Activated CD4-positive, alpha-beta T cell treated with anti-CD3 and anti-CD28 coated beads, Interleukin-2, amount 10 ng/mL, durations not matched to agents 24 days and 14 days (primary cell): ENCODE measurements around the gene ATP5PD. TPM values are rescaled to one million over a fixed set of nuclear protein-coding genes. Genes with fewer than 3 reads are reported as not detected.
"Not testable (repeated sequence)": the region's sequence is repeated elsewhere in the genome, so short reads cannot be mapped to it uniquely, and the experiment has no call there.

Source experiments
- DNase-seq: peaks from one replicate; pipeline ENCODE4 v3.0.0; 2022
- H3K27ac Mint-ChIP-seq: one replicate; pipeline ENCODE4 v1.8.0; 2022; ENCODE audit warnings: mild to moderate bottlenecking, mixed read lengths
- H3K27me3 Mint-ChIP-seq: one replicate; pipeline ENCODE4 v1.8.0; 2022; ENCODE audit warnings: mixed read lengths
- H3K36me3 Mint-ChIP-seq: one replicate; pipeline ENCODE4 v1.8.0; 2022; ENCODE audit warnings: low read depth, mild to moderate bottlenecking, mixed read lengths
- H3K4me1 Mint-ChIP-seq: one replicate; pipeline ENCODE4 v1.8.0; 2021; ENCODE audit warnings: mixed read lengths
- H3K4me3 Mint-ChIP-seq: one replicate; pipeline ENCODE4 v1.8.0; 2022; ENCODE audit warnings: mild to moderate bottlenecking, moderate library complexity, mixed read lengths
- H3K9me3 Mint-ChIP-seq: one replicate; pipeline ENCODE4 v1.8.0; 2021; ENCODE audit warnings: mixed read lengths
- intact Hi-C: fragments of 100-400 bp; cut with micrococcal nuclease; formaldehyde crosslinking; loops from one replicate; pipeline ENCODE4 v1.15.1; 2023
- total RNA-seq: library from RNA; stranded (reverse); gene quantifications from 2 replicates; pipeline ENCODE4 v1.2.3, GENCODE V29; 2022

The ATP5PD gene
- total RNA-seq, 1 donor from 2014 or later, result 161 TPM

GRCh38 chr17:75084039-75084660 is 37.4 kb upstream of the ATP5PD start:
- no peak overlapping the region for H3K4me3 Mint-ChIP-seq
- no peaks in the 10 kb centered on the region for H3K36me3 Mint-ChIP-seq
- no peaks in the 10 kb centered on the region for H3K27me3 Mint-ChIP-seq
- no peak for DNase-seq
- peaks cover 28% of the 10 kb centered on the region for H3K4me1 Mint-ChIP-seq
- H3K9me3 Mint-ChIP-seq, result no peaks in the 10 kb centered on the region
- no peak overlapping the region for H3K27ac Mint-ChIP-seq
- intact Hi-C loops, result no loop called here

GRCh38 chr17:75082683-75083082 is 35.9 kb upstream of the ATP5PD start:
- Mint-ChIP-seq H3K36me3 (no peaks in the 10 kb centered on the region), H3K27ac (no peak overlapping the region), H3K4me1 (peaks cover 28% of the 10 kb centered on the region), H3K27me3 (no peaks in the 10 kb centered on the region), H3K4me3 (no peak overlapping the region), H3K9me3 (no peaks in the 10 kb centered on the region)
- DNase-seq, result no peak
- intact Hi-C loops, result no loop called here

- intact Hi-C loops, result no loop called here
Measured at GRCh38 chr17:75081611-75082540, 35.1 kb upstream of the ATP5PD start.

GRCh38 chr17:75079023-75079373 is 32.2 kb upstream of the ATP5PD start:
- no peak for DNase-seq
- Mint-ChIP-seq H3K27ac (no peak overlapping the region), H3K4me3 (no peak overlapping the region), H3K27me3 (no peaks in the 10 kb centered on the region), H3K9me3 (no peaks in the 10 kb centered on the region), H3K4me1 (peaks cover 19% of the 10 kb centered on the region), H3K36me3 (no peaks in the 10 kb centered on the region)
- intact Hi-C loops, result no loop called here

More at GRCh38 chr17:75081611-75082540, 35.1 kb upstream of the ATP5PD start:
- no peak overlapping the region for H3K4me3 Mint-ChIP-seq
- peaks cover 28% of the 10 kb centered on the region for H3K4me1 Mint-ChIP-seq
- DNase-seq, result no peak
- no peaks in the 10 kb centered on the region for H3K9me3 Mint-ChIP-seq
- no peaks in the 10 kb centered on the region for H3K27me3 Mint-ChIP-seq
- H3K27ac Mint-ChIP-seq, result no peak overlapping the region
- no peaks in the 10 kb centered on the region for H3K36me3 Mint-ChIP-seq

- Mint-ChIP-seq H3K4me1 (peaks cover 17% of the 10 kb centered on the region), H3K9me3 (no peaks in the 10 kb centered on the region), H3K27me3 (no peaks in the 10 kb centered on the region), H3K27ac (no peak overlapping the region), H3K36me3 (no peaks in the 10 kb centered on the region), H3K4me3 (no peak overlapping the region)
- intact Hi-C loops, result no loop called here
- DNase-seq, result no peak
Measured at GRCh38 chr17:75078284-75079022, 31.7 kb upstream of the ATP5PD start.

GRCh38 chr17:75077496-75078283 is 30.9 kb upstream of the ATP5PD start:
- Mint-ChIP-seq H3K36me3 (no peaks in the 10 kb centered on the region), H3K27ac (peak overlapping the region; percentile 65), H3K4me3 (peak overlapping the region; percentile 74), H3K4me1 (peaks cover 16% of the 10 kb centered on the region), H3K9me3 (no peaks in the 10 kb centered on the region), H3K27me3 (no peaks in the 10 kb centered on the region)
- DNase-seq, result peak; percentile 84
- intact Hi-C loops, result no loop called here

GRCh38 chr17:75077072-75077495 is 30.3 kb upstream of the ATP5PD start:
- Mint-ChIP-seq H3K4me3 (peak overlapping the region; percentile 74), H3K9me3 (no peaks in the 10 kb centered on the region), H3K36me3 (no peaks in the 10 kb centered on the region), H3K27ac (no peak overlapping the region), H3K27me3 (no peaks in the 10 kb centered on the region), H3K4me1 (peaks cover 14% of the 10 kb centered on the region)
- intact Hi-C loops, result no loop called here
- DNase-seq, result no peak

- no peak for DNase-seq
- Mint-ChIP-seq H3K9me3 (no peaks in the 10 kb centered on the region), H3K4me1 (peaks cover 14% of the 10 kb centered on the region), H3K27ac (no peak overlapping the region), H3K4me3 (no peak overlapping the region), H3K27me3 (no peaks in the 10 kb centered on the region), H3K36me3 (no peaks in the 10 kb centered on the region)
- intact Hi-C loops, result no loop called here
Measured at GRCh38 chr17:75075597-75076336, 29.0 kb upstream of the ATP5PD start.

- H3K4me3 Mint-ChIP-seq, result no peak overlapping the region
- DNase-seq, result no peak
- intact Hi-C loops, result no loop called here
- peaks cover 14% of the 10 kb centered on the region for H3K4me1 Mint-ChIP-seq
- no peak overlapping the region for H3K27ac Mint-ChIP-seq
- no peaks in the 10 kb centered on the region for H3K9me3 Mint-ChIP-seq
- H3K36me3 Mint-ChIP-seq, result no peaks in the 10 kb centered on the region
- no peaks in the 10 kb centered on the region for H3K27me3 Mint-ChIP-seq
Measured at GRCh38 chr17:75074532-75074931, 27.8 kb upstream of the ATP5PD start.

- Mint-ChIP-seq H3K9me3 (no peaks in the 10 kb centered on the region), H3K36me3 (no peaks in the 10 kb centered on the region), H3K4me1 (peaks cover 12% of the 10 kb centered on the region), H3K27me3 (no peaks in the 10 kb centered on the region), H3K4me3 (no peak overlapping the region), H3K27ac (no peak overlapping the region)
- no peak for DNase-seq
- intact Hi-C loops, result no loop called here
Measured at GRCh38 chr17:75073618-75074047, 26.9 kb upstream of the ATP5PD start.

GRCh38 chr17:75072909-75073308 is 26.1 kb upstream of the ATP5PD start:
- H3K36me3 Mint-ChIP-seq, H3K9me3 Mint-ChIP-seq, intact Hi-C loops, H3K27ac Mint-ChIP-seq, H3K27me3 Mint-ChIP-seq, DNase-seq, H3K4me3 Mint-ChIP-seq: not testable (repeated sequence)
- H3K4me1 Mint-ChIP-seq, result peaks cover 13% of the 10 kb centered on the region

- peaks cover 12% of the 10 kb centered on the region for H3K4me1 Mint-ChIP-seq
- intact Hi-C loops, H3K27me3 Mint-ChIP-seq, H3K36me3 Mint-ChIP-seq, DNase-seq, H3K4me3 Mint-ChIP-seq, H3K9me3 Mint-ChIP-seq, H3K27ac Mint-ChIP-seq: not testable (repeated sequence)
Measured at GRCh38 chr17:75071478-75072271, 24.9 kb upstream of the ATP5PD start.
